ENCODE data around the gene ZNF280C. TPM values are rescaled to one million over a fixed set of nuclear protein-coding genes. Genes with fewer than 3 reads are reported as not detected.
A peak's percentile ranks its signal among the peaks of the same experiment; 100 is the strongest.
"Not testable (repeated sequence)": the region's sequence is repeated elsewhere in the genome, so short reads cannot be mapped to it uniquely, and the experiment has no call there.

ZNF280C gene
- total RNA-seq = 2.9 TPM

GRCh38 chrX:130268449-130269170, at the start of gene ZNF280C:
Gene ZNF280C, minus strand, starts transcription at chrX:130268899. Its CDS starts 8,450 bp downstream, at chrX:130260449.
- ATAC-seq = peak; percentile 98

- ATAC-seq = no peak
Observed at GRCh38 chrX:130304587-130305368, 36.1 kb upstream of the ZNF280C start.

- ATAC-seq = no peak
Observed at GRCh38 chrX:130301977-130302376, 33.3 kb upstream of the ZNF280C start.

GRCh38 chrX:130301405-130301804, 32.7 kb upstream of the ZNF280C start:
- no peak for ATAC-seq

- ATAC-seq = no peak
Observed at GRCh38 chrX:130300010-130300282, 31.2 kb upstream of the ZNF280C start.

- no peak for ATAC-seq
Observed at GRCh38 chrX:130299279-130300009, 30.7 kb upstream of the ZNF280C start.

- ATAC-seq = no peak
Observed at GRCh38 chrX:130296743-130297142, 28.0 kb upstream of the ZNF280C start.

GRCh38 chrX:130296297-130296678, 27.6 kb upstream of the ZNF280C start:
- ATAC-seq = no peak

- no peak for ATAC-seq
Observed at GRCh38 chrX:130295519-130296296, 27.0 kb upstream of the ZNF280C start.

- ATAC-seq = no peak
Observed at GRCh38 chrX:130287071-130287770, 18.5 kb upstream of the ZNF280C start.

GRCh38 chrX:130285710-130286109, 17.0 kb upstream of the ZNF280C start:
- peak; percentile 82 for ATAC-seq

- ATAC-seq = peak; percentile 87
Observed at GRCh38 chrX:130285069-130285620, 16.4 kb upstream of the ZNF280C start.

- ATAC-seq = no peak
Observed at GRCh38 chrX:130282151-130282550, 13.5 kb upstream of the ZNF280C start.

- ATAC-seq = no peak
Observed at GRCh38 chrX:130280901-130281300, 12.2 kb upstream of the ZNF280C start.

GRCh38 chrX:130272253-130272652, 3.6 kb upstream of the ZNF280C start:
- not testable (repeated sequence) for ATAC-seq

- ATAC-seq = not testable (repeated sequence)
Observed at GRCh38 chrX:130269391-130269790, 692 bp upstream of the ZNF280C start.

GRCh38 chrX:130267956-130268448, 697 bp downstream of the ZNF280C start:
- no peak for ATAC-seq

GRCh38 chrX:130264573-130264972, 4.1 kb downstream of the ZNF280C start:
- ATAC-seq = no peak

GRCh38 chrX:130263016-130263415, 5.7 kb downstream of the ZNF280C start:
- ATAC-seq = no peak

- no peak for ATAC-seq
Observed at GRCh38 chrX:130262231-130262630, 6.5 kb downstream of the ZNF280C start.

GRCh38 chrX:130261296-130261893, 7.3 kb downstream of the ZNF280C start:
- no peak for ATAC-seq

Data from esophagus mucosa (tissue), 1 donor.